ENCODE data around the gene ERICH3.
"Not testable (repeated sequence)": the region's sequence is repeated elsewhere in the genome, so short reads cannot be mapped to it uniquely, and the experiment has no call there.

Gene ERICH3

DNA sequence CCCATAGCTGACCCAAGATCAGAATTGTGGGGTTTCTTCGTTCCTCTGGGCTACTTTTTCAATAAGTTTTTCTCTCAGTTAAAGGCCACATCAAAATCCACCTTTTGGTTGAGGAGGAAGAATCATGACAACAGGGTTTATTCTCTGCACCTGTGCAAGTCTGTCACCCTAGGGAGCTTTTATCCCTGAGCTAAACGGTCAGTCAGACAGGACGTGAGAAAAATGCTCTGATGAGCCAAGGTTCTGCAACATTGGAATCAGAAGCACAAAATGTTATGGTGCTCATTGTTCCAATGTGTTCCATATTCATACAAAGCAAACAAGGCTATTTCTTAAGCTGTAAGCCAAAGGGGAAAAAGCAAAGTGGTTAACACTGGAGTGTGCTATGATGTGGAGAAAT is 7.4 kb upstream of the ERICH3 start:
- DNase-seq: no peak

DNA sequence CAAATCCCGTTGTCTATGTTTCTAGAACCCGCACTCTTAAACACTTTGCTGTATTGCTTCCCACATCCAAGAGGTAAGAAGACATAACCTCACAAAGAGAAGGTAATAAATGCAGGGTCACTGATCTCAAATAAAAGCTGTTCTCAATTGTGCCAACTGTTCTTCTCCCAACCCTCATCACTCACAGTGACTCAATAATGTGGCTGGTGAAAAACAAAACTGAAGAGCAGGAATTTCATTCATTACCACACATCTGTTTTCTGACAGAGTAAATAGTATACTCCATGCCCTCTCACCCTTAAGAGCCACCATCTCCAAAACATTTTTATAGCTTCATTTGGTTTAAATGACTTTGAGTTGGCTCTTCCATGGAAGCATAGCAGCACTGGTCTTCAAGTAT is 6.2 kb upstream of the ERICH3 start:
- no peak for DNase-seq

DNA sequence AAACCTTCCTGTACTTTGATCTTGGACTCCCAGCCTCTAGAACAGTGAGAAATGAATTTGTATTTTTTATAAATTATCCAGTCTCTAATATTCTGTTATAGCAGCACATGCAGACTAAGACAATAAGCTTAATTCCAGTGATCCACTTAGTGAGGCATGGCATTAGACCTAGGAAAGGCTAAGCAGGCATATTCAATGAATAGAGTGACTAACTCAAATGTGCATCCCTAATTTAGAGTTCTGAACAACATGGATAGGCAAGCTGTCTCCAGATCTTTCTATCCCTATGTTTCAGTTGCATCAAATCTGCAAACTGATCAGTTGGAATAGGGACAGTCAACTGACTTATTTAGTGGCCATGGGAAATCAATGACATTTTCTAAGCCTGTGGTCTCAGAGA is 4.3 kb upstream of the ERICH3 start:
- DNase-seq: no peak

DNA sequence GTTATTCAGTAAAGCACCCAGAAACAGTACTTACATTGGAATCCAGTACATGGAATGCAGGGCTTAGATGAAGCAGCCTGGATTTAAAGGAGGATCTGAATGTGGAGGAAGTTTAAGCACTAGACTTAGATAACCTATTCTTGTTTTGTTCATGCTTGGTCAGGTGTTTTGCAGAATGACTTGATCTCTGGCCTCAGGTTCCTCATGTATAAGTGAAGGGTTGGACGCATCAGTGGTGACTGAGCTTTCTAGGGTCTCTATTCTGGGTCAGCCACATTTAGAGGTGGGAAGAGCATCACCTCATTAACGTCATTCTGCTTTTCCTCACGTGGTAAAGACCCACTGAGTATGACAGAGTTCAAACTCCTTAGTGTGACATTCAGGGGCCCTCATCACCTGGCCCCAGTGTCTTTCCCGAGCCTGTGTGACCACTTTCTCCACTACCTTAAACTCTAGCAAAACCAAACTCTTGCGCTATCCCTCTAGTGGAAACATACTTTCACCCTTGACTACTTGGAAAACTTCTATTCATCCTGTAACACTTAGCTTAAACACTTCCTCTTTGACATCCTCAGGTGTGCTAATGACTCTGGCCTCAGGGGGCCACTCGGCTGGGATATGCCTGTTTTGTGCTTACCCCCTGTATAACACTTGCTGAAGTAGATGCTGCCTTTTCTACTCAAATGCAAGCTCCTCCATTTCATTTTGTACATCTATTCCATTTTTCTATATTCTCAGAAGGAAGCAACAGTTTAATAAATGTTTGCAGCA is 871 bp upstream of the ERICH3 start:
- DNase-seq: no peak

DNA sequence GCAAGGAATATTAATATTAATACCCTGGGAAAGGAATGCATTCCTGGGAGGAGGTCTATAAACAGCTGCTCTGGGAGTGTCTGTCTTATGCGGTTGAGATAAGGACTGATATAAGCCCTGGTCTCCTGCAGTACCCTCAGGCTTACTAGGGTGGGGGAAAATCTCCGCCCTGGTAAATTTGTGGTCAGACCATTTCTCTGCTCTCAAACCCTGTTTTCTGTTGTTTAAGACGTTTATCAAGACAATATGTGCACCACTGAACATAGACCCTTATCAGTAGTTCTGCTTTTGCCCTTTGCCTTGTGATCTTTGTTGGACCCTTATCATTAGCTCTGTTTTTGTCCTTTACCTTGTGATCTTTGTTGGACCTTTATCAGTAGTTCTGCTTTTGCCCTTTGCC is 2.7 kb downstream of the ERICH3 start:
- DNase-seq: not testable (repeated sequence)

DNA sequence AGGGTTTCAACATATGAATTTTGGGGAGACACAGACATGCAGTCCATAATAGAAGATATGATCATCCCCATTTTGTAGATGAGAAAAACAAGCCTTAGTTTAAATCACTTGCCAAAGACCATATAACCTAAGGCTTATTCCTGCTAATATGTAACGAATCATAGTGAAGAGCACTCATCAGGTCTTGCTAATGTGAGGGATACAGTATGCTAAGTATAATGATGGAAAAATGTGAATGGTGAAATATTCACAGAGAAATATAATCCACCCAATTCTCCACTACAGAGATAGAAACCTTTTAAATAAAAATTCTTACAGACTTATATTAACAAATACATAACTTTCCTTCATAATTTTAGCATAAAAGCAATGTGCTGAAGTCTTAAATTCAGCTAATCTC is 18.9 kb downstream of the ERICH3 start:
- DNase-seq: no peak

DNA sequence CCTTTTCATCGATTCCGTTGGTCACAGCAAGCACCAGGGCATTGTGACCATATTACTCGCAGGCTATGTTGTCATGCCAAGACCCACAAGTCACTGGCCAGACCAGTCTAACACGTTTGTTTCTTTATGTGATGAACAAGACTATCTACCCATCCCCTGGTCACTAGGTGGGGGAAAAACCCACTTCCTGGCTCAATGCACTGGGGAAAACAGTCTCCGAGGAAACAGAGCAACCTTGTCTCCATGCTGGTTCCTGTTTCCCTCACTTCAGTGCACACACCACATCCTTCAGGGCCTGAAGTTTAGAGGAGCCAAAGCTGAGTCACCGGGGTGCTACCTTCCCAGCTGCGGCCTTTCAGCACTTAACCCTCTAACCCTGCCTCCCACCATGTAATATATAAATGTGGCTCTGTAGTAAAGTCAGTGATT is 20.9 kb downstream of the ERICH3 start:
- no peak for DNase-seq

DNA sequence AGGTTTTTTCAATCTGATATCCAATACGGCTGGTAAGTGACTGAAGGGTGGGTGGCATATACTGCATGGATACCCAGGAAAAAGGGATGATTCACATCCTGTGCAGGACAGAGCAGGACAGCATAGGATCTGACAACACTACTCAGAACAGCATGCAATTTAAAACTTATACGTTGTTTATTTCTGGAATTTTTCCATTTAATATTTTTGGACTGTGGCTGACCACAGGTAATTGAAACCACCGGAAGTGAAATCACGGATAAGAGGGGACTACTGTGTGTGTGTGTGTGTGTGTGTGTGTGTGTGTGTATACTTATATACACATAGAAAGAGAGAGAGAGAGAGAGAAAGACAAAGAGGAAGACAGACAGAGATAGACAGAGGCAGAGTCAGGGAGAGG is 23.0 kb downstream of the ERICH3 start:
- DNase-seq: no peak

DNA sequence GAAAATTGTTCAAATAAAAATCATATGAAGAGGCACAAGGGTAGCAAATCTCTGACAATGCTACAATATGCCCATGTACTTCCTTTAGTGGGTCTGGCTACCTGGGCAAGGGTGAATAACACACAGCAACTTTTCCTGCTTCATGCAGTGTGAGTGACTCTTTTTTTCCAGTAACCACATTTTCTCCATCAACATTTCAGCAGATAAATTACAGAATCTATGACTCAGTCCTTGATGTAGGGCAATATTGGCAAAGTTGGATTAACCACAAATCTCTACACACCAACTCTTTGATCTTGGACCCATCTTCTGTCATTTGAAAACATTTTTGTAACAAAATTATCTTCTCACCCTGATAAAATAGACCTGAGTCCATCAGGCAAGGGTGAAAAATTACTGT is 31.7 kb downstream of the ERICH3 start:
- no peak for DNase-seq

DNA sequence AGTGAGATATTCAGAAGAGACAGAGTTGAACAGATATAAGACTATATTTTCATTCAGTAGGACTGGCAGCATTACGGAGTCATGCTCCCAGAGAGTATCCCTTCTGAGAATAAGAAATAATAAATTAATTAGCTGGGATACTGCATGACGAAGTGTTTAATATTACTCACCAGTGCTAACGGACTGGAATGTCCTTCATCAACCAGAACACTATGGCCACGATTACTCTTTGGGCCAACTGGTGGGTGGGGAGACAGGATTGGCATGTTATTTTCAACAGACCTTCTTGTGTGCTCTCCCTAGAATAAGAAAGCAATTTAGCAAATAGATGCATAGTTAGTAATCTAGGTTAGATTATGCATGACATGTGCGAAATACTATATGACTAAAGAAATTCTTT is 32.4 kb downstream of the ERICH3 start:
- no peak for DNase-seq

DNA sequence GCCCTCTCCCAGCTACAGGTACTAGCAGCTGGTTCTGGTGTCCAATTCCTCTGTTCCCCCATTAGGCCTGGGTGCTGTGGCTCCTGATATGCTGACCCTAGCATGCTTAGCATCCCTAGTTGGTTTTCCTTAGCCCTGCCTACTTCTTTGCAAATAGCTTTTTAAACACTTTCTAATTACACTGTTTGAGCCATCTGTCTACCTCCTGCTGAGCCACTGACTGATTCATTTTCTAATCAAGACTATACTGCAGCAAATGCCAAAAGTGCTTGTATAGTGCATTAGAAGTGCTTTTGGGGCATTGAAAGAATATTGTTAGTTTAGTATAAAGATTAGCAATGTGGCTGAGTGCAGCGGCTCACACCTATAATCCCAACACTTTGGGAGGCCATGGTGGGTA is 36.3 kb downstream of the ERICH3 start:
- no peak for DNase-seq

DNA sequence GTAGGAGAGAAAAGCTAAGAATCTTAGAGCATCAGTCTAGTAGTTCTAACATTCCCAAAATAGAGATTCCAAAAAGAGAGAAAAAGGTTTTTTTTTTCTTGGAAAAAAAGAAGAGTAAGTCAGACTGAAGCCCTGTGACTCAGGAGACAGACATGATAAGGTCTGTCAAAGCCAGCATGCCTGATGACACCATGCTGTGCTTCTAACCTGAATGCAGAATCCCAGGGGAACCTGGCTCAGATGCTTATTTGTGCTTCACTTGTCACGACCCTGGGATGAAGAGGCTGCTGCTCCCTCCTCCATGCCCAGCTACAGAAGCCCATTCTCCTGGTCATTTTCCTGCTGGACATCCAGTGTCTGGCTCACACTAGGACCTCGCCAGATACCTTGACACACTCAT is 44.3 kb downstream of the ERICH3 start:
- DNase-seq: no peak

DNA sequence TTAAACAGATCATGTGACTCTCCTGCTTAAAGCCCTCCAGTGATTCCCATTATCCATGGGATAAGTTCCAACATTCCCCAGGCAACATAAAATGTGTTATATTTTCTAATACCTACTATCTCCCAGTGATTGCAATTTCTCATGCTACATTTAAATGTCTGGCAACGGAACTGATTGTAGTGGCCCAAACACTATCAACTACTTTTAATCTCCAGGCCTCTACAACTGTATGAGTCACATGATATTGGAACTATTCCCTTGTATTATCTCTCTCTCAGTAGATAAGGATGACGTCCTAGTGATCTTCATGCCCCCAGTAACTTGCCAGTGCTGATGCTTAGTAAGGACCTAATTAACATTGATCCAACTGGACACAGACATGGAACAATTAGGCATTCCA is 49.9 kb downstream of the ERICH3 start:
- no peak for DNase-seq

DNA sequence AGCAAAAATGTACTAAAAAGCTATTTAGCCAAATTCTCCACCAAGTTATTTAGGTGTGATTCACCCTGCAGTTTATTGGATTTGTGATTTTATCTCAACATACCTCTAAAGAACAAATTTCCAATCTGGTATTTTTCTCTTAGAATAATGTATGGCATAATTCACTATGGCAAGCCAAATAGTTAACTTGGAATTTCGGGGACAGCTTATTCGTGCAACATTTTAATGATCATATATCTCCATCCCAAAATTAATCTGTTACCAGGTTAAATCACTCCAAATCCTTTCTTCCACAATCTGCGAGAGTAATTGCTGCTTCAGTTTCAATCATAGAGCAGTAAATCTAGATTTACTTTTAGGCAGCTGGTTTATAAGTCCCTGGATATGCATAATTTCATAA is 53.4 kb downstream of the ERICH3 start:
- no peak for DNase-seq

DNA sequence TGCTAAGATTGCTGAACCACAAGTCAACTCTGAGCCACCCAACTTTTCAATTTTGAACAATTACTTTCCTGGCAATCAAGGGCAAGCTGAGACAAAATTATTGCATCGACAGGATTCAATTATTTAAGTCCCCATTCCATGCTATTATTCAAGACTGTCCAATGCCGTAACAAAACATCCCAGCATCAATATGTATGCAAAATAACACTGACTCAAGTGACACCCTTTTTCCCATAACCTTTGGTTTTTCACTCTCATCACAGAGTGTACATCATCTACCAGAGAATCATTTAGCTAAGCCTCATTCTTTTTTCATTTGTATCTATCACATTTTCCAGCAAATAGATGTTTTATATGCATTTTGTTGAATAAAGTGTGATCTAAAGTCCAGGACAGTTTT is 54.6 kb downstream of the ERICH3 start:
- DNase-seq: no peak

DNA sequence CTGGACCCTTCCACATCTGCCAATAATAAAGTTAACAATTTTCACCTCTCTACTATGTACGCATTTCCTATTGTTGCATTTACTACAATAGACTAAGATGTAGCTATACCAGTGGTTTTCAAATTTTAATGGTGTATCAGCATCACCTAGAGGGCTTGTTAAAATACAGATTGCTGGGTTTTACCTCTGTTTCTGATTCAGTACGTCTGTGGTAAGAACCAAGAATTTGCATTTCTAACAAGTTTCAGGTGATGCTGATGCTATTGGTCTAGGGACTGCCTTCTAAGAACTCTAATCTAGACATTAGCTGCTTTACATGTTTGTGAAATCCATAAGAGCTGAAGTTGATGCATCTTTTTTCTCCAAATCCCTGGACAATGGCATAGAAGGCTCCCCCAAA is 59.7 kb downstream of the ERICH3 start:
- no peak for DNase-seq

DNA sequence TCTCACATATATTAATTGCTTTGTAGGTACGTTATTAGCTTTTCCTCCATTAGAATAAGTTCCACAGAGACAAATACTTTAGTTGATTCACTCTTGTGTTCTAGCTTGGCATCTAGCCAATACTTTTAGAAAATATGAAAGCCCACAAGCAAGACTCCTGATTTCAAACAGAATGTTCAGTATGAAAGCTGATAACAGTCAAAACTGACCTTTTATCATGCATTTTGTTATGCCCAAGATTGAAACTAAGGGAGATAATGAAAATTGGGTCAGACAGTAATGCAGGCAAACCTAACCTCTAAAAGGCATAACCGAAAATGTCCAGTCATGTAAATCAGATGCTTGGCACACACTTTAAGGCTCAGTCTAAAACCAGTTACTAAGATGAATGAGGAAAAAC is 61.7 kb downstream of the ERICH3 start:
- no peak for DNase-seq

DNA sequence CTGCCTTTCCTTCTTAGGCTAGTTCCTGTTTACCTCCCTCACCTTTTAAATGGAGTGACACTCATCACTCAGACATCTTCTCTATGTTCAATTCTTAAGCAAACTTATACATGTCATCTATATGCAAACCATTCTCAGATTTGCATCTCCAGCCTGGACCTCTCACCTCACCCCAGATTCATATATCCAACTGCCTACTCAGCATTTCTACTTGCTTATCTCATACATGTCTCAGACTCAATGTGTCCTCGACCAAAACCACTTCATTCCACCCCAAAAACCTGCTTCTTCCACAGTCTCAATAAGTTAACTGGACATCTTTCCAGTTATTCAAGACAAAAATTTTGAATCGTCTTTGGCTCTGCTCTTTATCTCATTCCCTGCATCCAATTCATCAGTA is 62.6 kb downstream of the ERICH3 start:
- DNase-seq: no peak

DNA sequence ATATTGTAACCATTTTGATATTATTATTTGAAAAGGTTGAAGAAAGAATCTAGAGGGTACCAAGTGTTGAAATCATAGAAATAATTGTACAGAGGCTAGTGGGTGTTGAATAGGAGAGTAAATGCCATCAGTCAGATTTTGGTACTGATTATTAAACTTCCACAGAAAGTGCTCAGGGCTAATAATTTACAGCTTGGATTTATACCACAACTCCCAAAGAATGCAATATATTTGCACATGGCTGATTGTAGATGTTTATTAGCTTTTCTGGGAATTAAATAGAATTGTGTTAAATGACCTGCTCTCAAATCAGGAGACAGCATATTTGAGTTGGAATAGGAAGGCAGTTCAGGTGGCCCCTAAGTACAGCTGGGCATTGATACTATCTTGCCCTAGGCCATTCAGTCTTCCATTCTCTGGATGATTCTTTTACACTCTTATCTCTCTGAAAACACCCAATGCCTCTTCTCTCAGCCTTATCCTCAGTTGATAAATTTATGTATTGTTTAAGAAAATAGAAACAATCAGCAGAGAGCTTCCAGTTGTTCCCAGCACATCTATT is 63.7 kb downstream of the ERICH3 start:
- DNase-seq: no peak

DNA sequence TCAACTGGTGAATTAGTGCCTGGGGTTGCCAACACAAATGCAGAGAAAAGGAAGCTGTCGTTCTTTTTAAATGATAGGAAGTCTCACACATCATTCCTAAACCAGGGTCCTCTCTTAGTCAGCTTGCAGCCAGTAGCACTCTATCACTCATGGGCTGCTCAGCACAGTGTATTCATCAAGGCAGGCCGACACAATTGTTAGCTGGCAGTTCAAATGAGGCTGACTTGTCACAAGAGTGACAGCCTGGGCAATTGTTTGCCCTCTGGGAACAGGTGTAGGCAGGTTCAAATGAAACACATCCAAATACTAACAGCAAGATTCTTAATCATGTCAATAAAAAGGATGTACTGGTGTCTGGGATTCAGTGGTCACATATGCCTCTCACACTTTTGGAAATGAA is 76.9 kb downstream of the ERICH3 start:
- no peak for DNase-seq

DNA sequence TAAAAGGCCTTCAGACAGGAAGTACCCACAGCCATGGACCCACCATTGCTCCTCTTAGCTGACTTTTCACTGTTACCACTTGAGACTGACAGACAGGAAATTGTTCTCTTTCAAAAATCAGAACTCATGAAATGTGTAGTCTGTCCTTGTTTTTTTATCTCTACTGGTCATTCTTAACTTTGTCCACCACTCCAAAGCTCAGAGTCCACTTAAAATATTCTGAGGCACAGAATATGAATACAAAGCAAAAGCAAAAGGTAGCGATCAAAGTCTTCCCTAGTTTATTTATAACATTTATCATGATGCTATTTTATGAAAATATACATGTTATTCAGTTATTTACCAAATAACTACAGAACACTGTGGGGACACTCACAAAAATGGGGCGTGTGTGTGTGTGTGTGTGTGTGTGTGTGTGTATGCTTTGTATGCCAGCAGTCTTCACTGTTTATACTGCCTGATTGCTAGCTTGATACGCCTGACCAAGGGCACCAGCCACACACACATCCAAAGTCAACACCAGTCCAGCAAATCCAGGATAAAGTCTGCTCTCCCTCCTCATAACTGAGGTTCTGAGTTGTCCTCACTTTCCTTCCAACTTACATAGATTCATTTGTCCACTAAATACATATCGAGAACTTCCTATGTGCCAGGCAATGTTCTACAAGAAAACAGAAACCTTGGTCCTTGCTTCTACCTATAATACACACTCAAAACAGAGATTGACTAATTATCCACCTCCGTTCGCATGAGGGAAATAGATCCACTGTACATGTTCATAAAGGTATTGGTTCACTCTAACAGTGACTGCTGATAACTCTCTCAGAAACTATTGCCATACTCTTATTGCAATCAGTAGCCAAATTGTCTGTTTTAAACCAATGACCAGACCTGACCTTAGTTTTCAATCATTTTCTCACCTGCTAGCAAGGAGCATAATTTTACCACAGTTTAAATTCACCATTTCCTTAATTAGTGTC is 79.4 kb downstream of the ERICH3 start:
- DNase-seq: no peak

DNA sequence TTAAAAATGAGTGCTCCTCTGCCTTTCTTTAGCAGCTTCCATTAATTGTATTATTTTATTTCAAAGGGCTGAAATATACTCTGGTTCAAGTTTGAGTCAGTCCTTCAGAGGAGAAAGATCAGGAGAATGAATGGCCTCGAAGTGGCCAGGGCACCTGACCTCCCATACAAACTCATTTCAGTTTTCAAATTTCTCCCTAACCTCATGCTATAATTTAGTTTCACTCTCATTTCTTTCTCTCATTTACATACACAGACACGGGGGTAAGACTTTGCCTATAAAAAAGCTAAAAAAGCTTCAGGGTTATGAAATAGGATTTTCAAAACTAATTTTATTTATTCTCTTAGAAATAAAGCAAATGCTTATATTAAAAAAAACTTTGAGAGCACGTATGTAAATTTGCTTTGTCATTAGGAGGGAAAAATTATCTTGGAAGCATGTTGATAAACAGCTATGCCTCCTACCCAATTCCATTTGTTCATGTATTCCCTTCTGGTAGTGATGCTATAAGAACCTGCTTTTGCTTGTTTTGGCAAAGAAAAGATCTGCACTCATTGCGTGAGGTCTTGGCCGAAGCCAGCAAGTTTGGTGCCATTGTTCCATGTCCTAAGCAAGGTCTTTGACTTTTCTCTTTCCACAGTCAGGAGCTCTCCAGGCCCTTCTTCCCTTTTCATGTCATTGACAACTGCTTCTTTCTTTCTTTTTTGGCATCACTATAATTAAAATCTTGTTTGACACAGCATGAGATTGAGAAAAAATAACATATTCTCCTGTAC is 80.8 kb downstream of the ERICH3 start:
- no peak for DNase-seq

DNA sequence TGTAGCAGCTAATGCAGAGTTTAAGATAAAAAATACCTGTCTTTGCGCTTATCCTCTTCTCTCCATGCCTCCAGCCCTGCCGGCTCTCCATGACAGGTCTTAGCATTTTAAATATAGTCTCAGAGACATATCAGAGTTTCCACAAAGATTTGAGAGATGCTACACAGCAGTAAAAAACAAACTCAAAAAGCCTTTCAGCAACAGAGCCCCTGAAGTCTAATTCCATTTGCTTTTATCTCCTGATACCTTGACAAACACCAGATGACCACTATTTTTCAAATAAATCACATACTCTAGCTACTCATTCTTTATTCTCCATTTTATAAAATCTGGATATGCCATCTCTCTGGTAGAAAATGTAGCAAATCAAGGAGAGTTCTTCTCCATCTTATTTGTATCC is 81.6 kb downstream of the ERICH3 start:
- no peak for DNase-seq
